ENCODE data around the gene ABCC3. TPM values are rescaled to one million over a fixed set of nuclear protein-coding genes. Genes with fewer than 3 reads are reported as not detected.

The ABCC3 gene
- total and polyA plus RNA-seq, 8 donors, result 30.9 to 120 (median 50.3) TPM

DNA sequence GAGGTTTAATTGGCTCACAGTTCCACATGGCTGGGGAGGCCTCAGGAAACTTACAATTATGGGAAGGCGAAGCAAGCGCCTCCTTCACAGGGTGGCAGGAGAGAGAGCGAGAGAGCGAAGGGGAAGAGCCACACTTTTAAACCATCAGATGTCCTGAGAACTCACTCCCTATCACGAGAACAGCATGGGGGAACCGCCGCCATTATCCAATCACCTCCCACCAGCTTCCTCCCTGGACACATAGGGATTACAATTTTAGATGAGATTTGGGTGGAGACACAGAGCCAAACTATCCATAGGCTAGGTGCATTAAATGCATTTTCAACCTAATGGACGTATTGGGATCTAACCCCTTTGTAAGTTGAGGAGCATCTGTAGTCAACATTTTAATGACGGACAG lies 78.0 kb downstream of the ABCC3 start:
- DNase-seq (no peak), ATAC-seq (no peak)
- Histone ChIP-seq H3K27ac (no peak overlapping the region), H3K27me3 (no peaks in the 10 kb centered on the region), H3K36me3 (no peaks in the 10 kb centered on the region), H3K4me1 (peaks cover 11 to 38% of the 10 kb centered on the region in 2 donors), H3K4me3 (no peak overlapping the region), H3K9me3 (no peaks in the 10 kb centered on the region)
- TF ChIP-seq, protein P1, sequence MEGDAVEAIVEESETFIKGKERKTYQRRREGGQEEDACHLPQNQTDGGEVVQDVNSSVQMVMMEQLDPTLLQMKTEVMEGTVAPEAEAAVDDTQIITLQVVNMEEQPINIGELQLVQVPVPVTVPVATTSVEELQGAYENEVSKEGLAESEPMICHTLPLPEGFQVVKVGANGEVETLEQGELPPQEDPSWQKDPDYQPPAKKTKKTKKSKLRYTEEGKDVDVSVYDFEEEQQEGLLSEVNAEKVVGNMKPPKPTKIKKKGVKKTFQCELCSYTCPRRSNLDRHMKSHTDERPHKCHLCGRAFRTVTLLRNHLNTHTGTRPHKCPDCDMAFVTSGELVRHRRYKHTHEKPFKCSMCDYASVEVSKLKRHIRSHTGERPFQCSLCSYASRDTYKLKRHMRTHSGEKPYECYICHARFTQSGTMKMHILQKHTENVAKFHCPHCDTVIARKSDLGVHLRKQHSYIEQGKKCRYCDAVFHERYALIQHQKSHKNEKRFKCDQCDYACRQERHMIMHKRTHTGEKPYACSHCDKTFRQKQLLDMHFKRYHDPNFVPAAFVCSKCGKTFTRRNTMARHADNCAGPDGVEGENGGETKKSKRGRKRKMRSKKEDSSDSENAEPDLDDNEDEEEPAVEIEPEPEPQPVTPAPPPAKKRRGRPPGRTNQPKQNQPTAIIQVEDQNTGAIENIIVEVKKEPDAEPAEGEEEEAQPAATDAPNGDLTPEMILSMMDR (IDR thresholded peaks at IDR 0.05), result no peak
- intact Hi-C loops (cut with DNase I), result no loop called here

DNA sequence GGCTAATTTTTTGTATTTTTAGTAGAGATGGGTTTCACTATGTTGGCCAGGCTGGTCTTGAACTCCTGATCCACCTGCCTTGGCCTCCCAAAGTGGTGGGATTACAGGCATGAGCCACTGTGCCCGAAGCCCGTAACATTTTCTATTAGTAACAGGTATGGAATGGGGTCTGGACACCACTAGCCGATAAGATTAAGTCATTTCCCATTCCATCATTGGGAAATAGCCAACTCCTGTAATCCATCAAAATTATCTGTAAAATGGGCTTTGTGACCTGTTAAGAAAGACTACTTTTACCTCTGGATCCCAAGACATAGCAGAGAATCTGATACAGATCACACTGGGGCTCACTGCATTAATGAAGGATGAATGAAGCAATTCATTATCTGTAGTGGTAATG lies 80.8 kb downstream of the ABCC3 start:
- intact Hi-C loops (cut with DNase I), result no loop called here
- Histone ChIP-seq H3K27ac (no peak overlapping the region), H3K4me3 (no peak overlapping the region), H3K36me3 (no peaks in the 10 kb centered on the region), H3K9me3 (no peaks in the 10 kb centered on the region), H3K27me3 (no peaks in the 10 kb centered on the region), H3K4me1 (peaks cover 0 to 20% of the 10 kb centered on the region in 2 donors)
- ATAC-seq (no peak), DNase-seq (no peak)
- TF ChIP-seq, protein P1 (IDR thresholded peaks at IDR 0.05), result no peak

DNA sequence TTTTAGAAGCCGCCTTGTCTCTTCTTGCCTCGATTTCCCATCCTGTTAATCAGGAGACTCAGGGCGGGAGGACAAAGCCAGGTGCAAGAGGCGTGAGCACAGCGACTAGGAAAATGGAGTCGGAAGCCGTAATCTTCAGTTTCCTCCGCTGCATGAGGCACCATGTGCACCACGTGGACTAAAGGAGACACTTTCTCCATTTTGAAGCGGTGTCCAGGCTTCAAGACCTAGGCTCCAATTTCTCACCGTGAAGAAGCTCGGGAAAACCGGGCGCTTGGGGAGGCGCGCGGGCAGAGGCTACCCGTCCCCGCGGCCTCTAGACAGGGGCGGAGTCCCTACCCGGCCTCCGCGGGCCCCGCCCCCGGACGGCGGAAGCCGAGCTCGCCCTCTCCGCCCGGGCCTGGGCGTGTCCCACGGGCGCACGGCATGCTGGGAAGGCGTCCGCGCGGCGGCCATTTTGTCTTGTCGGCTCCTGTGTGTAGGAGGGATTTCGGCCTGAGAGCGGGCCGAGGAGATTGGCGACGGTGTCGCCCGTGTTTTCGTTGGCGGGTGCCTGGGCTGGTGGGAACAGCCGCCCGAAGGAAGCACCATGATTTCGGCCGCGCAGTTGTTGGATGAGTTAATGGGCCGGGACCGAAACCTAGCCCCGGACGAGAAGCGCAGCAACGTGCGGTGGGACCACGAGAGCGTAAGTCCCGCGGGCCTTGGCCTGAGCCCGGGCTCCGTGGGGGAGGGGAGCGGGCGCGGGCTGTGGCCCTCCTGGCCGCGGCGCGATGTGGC lies 84.7 kb downstream of the ABCC3 start, which contains the start of gene LUC7L3:
TSS of gene LUC7L3 (plus strand) at position 460 of the 780 bp plus-strand sequence. CDS start at position 590, 130 bp downstream.
- TF ChIP-seq, protein P1 (IDR thresholded peaks at IDR 0.05), result no peak
- peak; percentile 93 to 99 (median 95) for DNase-seq
- Histone ChIP-seq H3K4me1 (peaks cover 19 to 59% of the 10 kb centered on the region in 2 donors), H3K4me3 (peak within 1 kb of the TSS; percentile 71 to 96), H3K9me3 (no peaks in the 10 kb centered on the region), H3K36me3 (no peaks in the 10 kb centered on the region), H3K27ac (peak within 1 kb of the TSS; percentile 95 to 98), H3K27me3 (no peaks in the 10 kb centered on the region)
- intact Hi-C loops (cut with DNase I), result no loop called here
- peak; percentile 97 for ATAC-seq

DNA sequence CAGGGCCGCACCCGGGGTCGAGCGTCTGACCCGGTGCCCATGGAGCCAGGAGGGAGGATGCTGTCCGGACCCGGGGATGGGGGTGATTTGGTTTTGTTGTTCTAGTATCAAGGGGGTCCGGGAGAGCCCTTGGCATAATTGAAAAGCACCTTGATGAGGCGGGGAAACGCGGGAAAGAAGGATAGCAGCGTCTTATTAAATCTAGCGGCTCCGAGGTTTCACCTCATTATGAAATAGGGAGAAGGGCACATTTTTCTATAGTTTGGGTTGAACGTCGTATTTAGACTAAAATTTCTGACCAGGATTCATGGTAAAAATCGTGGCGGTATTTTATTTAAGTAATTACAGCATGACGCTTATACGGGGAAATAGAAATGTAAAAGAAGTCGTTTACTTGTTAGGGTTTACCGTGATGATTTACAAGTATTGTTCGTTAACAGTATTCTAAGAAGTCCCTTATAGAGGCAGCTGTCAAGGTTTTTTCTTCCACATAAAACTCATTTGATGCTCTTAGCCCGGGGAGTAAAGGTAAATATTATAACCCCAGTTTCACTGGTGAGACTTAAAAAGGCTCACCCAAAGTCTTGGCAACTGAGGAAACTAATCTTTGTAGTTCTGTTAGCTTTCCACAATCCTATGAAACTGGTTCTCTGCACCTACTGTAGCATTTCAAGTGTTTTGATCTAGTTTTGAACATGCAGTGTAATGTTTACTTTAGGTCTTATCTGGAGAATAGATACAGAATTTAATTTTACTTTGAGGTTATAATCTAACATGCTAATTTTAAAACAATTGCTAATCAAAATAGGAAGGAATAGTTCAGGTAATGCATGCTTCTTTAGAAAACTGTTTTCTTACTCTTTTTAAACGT lies 85.5 kb downstream of the ABCC3 start:
- Histone ChIP-seq H3K4me3 (peak overlapping the region; percentile 71 to 96), H3K27ac (peak overlapping the region; percentile 95 to 98), H3K27me3 (no peaks in the 10 kb centered on the region), H3K9me3 (no peaks in the 10 kb centered on the region), H3K36me3 (no peaks in the 10 kb centered on the region), H3K4me1 (peaks cover 19 to 67% of the 10 kb centered on the region in 2 donors)
- TF ChIP-seq, protein P1 (IDR thresholded peaks at IDR 0.05), result no peak
- ATAC-seq (peak; percentile 29), DNase-seq (peak in 1 of 4 donors; percentile 32)
- intact Hi-C loops (cut with DNase I), result no loop called here
